GM23248 (cell line): ENCODE measurements around the gene HACD1.

Experiments used
- EZH2 ChIP-seq: fragments of 200-600 bp; sonication (generic); IDR thresholded peaks from 2 replicates; pipeline ENCODE4 v1.6.1; 2018; ENCODE audit warnings: antibody characterized with exemption, mild to moderate bottlenecking; ENCODE audit not compliant: insufficient read depth, poor library complexity, severe bottlenecking
- EZH2phosphoT487 ChIP-seq: fragments of 200-600 bp; sonication (generic); IDR thresholded peaks from 2 replicates; pipeline ENCODE4 v1.6.1; 2018; ENCODE audit warnings: antibody characterized with exemption, moderate library complexity, mild to moderate bottlenecking, low read depth; ENCODE audit not compliant: insufficient read depth

- TF ChIP-seq EZH2phosphoT487, result no peak
- no peak for TF ChIP-seq EZH2
Measured at GRCh38 chr10:17607603-17608332, 9.4 kb downstream of the HACD1 start.
